Germinal center (tissue), 1 donor: ENCODE results near the gene NUDT13.
A peak's percentile ranks its signal among the peaks of the same experiment; 100 is the strongest.

ENCODE experiments used
- DNase-seq: peaks from one replicate; pipeline ENCODE4 v3.0.0; 2012; ENCODE audit warnings: mixed read lengths, low spot score

The NUDT13 gene

GRCh38 chr10:73163096-73163495, 52.8 kb downstream of the NUDT13 start:
- no peak for DNase-seq

GRCh38 chr10:73166972-73167371, 56.7 kb downstream of the NUDT13 start:
- DNase-seq = no peak

- peak; percentile 10 for DNase-seq
These were observed 57.2 kb downstream of the NUDT13 start for GRCh38 chr10:73167458-73167782.

- DNase-seq = peak; percentile 91
These were observed 57.7 kb downstream of the NUDT13 start, which contains the start of the genes ECD and FAM149B1 for GRCh38 chr10:73167783-73168464. Gene ECD (minus strand): TSS chr10:73168008. CDS start chr10:73163937, 4,071 bp downstream. Gene FAM149B1 (plus strand): TSS chr10:73168119. CDS start chr10:73168340, 221 bp downstream.

GRCh38 chr10:73168465-73168803, 58.2 kb downstream of the NUDT13 start:
- DNase-seq = no peak

GRCh38 chr10:73169320-73169719, 59.1 kb downstream of the NUDT13 start:
- DNase-seq = no peak

- DNase-seq = no peak
These were observed 62.6 kb downstream of the NUDT13 start for GRCh38 chr10:73172867-73173266.

GRCh38 chr10:73174148-73174925, 64.1 kb downstream of the NUDT13 start:
- no peak for DNase-seq
